ENCODE data around the gene ALG1L2.
"Not testable (repeated sequence)": the region's sequence is repeated elsewhere in the genome, so short reads cannot be mapped to it uniquely, and the experiment has no call there.

The ALG1L2 gene

DNA sequence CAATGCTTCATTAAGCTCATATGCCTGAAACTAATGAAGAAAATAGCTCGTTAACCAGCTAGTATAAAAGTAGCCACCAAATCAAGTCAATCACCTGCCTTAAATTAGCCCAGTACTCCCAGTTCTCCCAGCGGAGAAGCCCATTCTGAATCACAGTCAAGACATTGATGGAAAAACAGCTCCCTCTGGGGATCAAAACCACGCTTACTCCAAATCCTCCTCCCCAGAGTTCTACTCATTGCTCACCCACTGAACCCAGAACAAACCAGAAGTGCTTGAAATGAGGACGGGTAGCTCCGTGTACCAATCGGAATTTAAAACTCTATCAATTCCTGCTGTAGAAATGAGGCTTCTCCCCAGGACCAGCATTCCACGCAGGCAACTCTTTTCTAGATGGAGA, 54.7 kb downstream of the ALG1L2 start:
- not testable (repeated sequence) for DNase-seq

GRCh38 chr3:130137685-130138084, 56.1 kb downstream of the ALG1L2 start:
- not testable (repeated sequence) for DNase-seq

DNA sequence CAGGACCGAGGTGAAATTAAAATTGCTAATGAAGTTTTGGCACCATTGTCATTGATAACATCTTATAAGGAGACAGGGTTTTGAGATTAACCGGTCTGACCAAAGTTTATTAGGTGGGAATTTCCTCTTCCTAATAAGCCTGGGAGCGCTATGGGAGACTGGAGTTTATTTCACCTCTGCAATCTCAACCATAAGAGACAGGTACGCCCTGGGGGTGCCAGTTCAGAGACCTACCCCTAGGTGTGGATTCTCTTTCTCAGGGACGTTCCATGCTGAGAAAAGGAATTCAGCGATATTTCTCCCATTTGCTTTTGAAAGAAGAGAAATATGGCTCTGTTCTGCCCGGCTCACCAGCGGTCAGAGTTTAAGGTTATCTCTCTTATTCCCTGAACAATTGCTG, 57.4 kb downstream of the ALG1L2 start:
- not testable (repeated sequence) for DNase-seq

- not testable (repeated sequence) for DNase-seq
These were observed 59.1 kb downstream of the ALG1L2 start for GRCh38 chr3:130140756-130141155.

DNA sequence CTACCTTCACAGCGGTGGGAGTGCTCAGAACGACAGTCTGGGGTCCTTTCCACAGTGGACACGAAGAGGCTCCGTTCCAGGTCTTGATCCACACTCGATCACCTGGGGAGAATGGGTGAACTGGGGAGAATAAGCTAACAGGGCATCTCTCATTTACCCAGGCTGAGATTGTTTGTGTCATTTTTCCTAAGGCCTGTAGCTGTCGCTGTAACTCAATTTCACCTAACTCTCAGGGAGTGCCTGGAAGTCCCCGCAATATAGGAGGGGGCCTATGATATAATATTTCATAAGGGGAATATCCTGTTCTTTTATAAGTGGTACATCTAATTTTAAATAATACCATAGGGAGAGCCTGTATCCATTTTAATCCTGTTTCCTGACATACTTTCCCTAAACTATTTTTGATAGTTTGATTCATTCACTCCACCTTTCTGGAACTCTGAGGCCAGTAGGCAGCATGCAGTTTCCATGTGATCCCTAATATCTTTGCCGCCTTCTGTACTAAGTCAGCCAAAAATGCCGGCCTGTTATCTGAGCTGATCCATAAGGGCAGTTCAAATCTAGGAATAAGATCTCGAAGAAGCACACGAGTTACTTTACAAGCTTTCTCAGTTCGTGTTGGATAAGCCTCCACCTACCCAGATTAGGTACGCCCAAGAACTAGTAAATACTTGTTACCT, 62.2 kb downstream of the ALG1L2 start:
- DNase-seq, result not testable (repeated sequence)

GRCh38 chr3:130144328-130144650, 62.7 kb downstream of the ALG1L2 start:
- DNase-seq, result not testable (repeated sequence)

GRCh38 chr3:130145456-130145855, 63.8 kb downstream of the ALG1L2 start:
- DNase-seq, result not testable (repeated sequence)

DNA sequence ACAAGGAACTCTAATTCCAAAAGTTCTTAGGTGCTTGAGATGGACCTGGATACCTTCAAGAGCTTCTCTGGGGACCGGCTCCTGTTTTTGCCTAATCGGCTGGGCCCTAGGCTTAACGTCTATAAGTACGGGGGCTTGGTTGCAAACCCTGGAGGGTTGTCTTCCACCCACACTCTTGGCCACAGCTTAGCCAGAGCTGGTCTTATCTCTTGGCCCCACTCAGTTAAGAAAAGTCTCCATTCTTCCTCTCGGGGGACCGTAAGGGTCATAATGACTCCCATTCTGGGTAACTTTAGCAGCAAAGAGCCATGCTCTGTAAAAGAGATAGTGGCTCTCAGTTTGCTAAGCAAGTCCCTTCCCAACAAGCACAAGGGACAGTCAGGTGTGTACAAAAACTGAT, 64.8 kb downstream of the ALG1L2 start:
- DNase-seq, result not testable (repeated sequence)
